Activated CD8-positive, alpha-beta memory T cell treated with anti-CD3 and anti-CD28 coated beads, Interleukin-2, amount 50 U/mL, for 4 hours (primary cell): ENCODE measurements around the gene KATNAL1.
A peak's percentile ranks its signal among the peaks of the same experiment; 100 is the strongest.

Experiments
- DNase-seq: peaks from one replicate; pipeline ENCODE4 v3.0.0-alpha.2; 2020

KATNAL1 gene

DNA sequence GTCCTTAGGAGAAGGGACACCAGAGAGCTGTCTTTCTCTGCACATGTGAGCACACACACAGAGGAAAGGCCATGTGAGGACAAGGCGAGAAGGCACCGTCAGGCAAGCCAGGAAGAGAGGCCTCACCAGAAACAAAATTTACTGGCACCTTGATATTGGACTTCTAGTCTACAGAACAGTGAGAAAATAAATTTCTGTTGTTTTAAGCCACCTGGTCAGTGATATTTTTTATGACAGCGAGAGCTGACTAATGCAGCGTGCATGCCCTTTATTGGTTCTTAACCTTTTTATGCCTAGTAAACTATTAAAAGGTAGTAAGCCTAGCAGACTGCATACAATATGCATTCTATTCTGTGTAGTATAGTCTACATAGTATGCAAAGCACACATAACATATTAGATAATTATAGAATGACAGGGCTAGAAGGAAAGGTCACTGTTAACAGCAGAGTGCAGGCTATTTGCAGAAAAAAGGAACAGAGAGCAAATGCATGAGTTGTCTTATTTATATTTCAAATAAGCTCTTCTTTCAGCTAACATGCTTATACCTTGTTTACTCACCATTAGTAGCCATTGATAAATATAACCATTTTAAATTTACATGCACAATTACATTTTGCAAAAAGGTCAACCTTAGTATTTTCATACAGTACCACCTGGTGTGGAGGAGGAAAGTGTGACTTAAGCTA lies 25.2 kb upstream of the KATNAL1 start:
- no peak for DNase-seq

DNA sequence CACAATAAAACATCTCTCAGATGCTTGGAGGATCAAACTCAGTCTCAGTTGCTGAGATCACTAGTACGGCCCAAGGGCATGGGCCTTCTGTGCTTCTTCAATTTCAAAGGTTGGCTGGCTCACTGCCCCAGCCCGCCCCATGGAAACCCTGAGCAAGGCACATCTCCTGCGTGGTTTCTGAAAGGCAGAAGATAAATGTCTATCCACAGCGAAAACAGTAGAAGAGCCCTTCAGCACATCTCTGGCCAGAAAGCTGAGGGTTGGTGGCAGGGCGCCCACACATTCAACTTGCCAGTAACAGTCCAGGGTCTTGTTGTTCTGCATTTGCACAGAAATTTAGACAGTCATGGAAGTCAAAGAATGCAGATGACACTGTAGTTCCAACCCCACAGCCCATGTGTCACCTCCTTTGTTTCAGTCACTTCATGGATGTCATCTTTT lies 24.0 kb upstream of the KATNAL1 start:
- DNase-seq = no peak

- DNase-seq = no peak
Observed at GRCh38 chr13:30329009-30329585, 21.7 kb upstream of the KATNAL1 start.

- no peak for DNase-seq
Observed at GRCh38 chr13:30325668-30326067, 18.3 kb upstream of the KATNAL1 start.

DNA sequence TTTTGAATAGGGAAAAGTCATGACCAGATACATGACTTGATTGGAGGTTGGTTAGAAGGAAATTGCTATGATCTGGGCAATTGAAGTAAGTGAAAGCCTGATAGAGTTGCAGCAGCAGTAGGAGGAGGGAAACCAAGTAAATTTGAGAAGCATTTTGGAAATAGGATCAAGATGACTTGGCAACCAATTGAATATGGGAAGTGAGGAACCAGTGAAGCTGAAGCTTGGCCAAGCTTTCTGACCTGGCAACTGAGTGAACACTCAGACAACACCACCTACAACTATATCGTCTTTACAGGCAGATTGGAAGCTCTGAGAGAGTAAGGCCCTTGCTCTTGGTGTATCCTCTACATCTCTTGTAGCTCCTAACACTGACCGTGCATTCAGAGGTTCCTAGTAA lies 16.2 kb upstream of the KATNAL1 start:
- no peak for DNase-seq

- DNase-seq = no peak
Observed at GRCh38 chr13:30322428-30322827, 15.1 kb upstream of the KATNAL1 start.

DNA sequence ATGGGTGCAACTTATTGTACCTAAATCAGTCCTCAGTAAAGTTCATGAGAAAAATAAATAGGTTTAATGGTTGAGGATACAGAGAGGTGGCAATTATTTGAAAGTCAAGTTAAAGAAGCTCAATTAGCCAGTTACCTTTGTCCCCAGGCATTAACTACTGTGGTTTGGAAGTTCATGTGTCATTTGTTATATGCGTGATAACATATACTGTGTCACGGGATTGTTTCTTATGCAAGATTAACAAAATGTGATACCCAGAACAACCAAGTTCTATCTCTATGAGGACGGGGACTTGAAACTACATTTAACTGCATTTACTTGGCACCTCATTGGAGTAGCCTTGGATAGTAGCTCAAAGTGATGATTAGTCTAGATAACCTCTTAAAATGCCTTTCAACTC lies 13.9 kb upstream of the KATNAL1 start:
- DNase-seq = no peak

- no peak for DNase-seq
Observed at GRCh38 chr13:30319655-30320054, 12.3 kb upstream of the KATNAL1 start.

DNA sequence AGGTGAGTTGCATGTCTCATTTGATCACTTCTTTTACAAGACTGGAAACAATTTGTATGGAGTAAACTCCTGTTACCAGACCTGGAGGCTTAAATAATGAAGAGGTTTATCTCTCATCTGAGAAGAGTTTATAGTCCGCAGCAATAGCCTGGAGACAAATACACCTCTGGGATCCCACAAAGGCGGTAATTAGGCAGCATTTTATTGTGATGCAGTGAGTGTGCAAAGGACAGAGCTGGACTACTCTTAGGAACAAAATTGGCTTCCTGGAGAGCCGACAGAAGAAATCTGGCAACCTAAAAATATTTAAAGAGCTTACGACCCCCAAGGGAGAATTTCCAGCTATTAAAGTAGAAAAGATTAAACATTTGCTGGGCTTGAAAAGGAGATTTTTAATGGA lies 11.8 kb upstream of the KATNAL1 start:
- no peak for DNase-seq

GRCh38 chr13:30318026-30318425 lies 10.7 kb upstream of the KATNAL1 start:
- no peak for DNase-seq

DNA sequence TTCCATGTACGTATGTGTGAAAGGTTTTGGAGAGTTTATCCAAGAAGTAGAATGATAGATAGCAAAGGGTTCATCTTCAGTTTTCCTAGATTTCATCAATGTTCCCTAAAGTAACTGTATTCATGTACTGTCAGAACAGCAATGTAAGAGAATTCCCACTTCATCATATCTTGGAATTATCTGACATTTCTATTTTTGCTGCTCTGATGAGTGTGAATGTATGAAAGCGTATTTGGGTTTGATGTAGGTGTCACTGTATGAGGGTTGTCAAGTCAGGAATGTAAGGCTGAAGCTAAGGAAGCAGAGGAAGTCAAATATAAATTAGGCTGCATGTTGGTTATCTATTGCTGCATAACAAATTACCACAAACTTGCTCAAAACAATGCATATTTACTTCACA lies 7.2 kb upstream of the KATNAL1 start:
- DNase-seq = no peak

DNA sequence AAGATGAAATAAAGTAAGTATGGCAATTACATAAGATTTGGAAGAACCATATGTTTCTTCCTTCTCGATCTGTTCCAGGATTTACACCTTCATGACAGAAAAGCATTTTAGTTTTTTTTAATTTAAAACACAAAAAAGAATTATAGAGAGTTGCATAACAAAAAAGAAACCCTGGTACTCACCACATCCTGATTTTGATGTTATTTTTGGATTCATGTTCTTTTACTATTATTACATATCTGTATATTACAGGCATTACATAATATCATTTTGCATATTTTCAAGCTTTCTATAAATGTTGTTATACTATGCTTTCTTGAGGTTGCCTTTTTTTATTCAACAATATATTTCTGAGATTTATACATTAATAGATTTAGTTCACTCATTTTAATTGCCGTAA lies 6.7 kb upstream of the KATNAL1 start:
- no peak for DNase-seq

DNA sequence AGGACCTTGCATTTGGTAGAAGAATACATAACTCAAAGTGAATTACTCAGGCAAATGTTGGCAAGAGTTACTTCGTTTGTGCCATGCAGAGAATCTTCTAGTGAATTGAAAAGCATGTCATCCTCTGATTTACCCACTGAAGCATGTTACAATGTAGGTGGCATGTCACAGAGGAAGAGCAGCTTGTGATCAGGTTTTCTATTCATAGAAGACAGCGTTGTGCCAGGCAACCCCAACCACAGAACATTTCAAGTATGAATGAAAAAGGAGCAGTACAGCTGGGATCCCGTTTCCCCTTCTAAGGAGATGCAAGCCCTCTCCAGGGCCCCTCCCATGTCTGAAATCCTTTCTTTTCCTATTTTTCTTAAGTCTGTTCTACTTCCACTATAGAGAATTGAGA lies 6.0 kb upstream of the KATNAL1 start:
- DNase-seq = no peak

GRCh38 chr13:30312904-30313303 lies 5.6 kb upstream of the KATNAL1 start:
- DNase-seq = no peak

GRCh38 chr13:30308548-30308947 lies 1.2 kb upstream of the KATNAL1 start:
- DNase-seq = no peak

DNA sequence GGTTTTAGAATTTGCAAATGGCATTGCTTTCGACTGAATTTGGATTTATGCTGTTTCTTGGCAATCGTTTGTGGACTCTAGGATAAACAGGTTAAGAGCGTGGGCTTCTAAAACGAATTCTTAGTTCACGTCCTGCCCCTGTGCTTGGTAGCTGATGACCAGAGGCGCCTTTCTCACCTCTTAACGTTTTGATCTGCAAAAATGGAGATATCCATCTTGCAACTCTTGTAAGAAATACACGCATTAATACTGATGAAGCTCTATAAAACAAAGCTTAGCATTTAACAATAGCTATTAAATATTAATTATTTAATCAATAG lies 580 bp upstream of the KATNAL1 start:
- DNase-seq = no peak

- peak; percentile 91 for DNase-seq
Observed at GRCh38 chr13:30306762-30307193, 573 bp downstream of the KATNAL1 start.

GRCh38 chr13:30305456-30305970 lies 1.8 kb downstream of the KATNAL1 start:
- DNase-seq = no peak

DNA sequence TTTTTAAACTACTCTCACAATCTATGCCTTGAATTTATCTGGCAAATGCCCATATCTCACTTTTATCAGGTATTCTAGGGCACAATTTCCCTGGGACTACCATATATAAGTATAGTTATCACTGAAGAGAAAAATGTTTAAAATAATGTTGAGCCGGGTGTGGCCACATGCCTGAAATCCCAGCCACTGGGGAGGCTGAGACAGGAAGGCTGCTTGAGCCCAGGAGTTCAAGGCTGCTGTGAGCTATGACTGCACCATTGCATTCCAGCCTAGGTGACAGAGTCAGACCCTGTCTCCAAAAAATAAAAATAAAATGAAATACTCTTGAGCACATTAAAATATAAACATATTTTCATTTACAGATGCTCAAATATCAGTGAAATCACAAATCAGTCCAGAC lies 4.1 kb downstream of the KATNAL1 start:
- no peak for DNase-seq

DNA sequence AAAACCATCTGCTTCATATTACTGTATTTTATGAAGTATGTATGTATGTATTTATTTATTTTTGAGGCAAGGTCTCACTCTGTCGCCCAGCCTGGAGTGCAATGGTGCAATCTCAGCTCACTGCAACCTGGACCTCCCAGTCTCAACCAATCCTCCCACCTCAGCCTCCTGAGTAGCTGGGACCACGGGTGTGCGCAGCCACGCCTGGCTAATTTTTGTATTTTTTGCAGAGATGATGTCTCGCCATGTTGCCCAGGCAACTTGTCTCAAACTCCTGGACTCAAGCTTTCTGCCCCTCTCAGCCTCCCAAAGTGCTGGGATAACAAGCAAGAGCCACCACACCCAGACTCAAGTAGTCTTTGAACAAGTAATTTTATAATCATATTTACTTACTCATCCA lies 5.5 kb downstream of the KATNAL1 start:
- DNase-seq = no peak

DNA sequence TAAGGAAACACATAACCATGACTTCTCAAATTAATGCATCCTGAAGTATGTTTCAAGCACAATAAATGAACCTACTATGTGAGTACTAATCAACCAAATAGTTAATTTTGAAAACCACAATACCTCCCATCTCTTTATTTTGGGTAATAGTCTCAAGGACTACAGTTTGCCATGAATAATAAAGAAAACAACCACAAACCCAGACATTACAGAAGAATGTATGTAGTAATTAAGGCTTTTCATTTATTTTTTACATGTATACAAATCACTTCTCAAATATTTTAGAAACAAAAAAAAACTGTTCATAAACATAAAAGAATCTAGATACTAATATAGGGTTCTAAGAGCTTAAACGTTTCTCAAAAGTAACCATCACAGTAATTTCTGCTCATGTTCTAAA lies 6.8 kb downstream of the KATNAL1 start:
- DNase-seq = no peak

GRCh38 chr13:30299786-30300185 lies 7.6 kb downstream of the KATNAL1 start:
- DNase-seq = no peak

- DNase-seq = no peak
Observed at GRCh38 chr13:30295116-30295515, 12.2 kb downstream of the KATNAL1 start.

DNA sequence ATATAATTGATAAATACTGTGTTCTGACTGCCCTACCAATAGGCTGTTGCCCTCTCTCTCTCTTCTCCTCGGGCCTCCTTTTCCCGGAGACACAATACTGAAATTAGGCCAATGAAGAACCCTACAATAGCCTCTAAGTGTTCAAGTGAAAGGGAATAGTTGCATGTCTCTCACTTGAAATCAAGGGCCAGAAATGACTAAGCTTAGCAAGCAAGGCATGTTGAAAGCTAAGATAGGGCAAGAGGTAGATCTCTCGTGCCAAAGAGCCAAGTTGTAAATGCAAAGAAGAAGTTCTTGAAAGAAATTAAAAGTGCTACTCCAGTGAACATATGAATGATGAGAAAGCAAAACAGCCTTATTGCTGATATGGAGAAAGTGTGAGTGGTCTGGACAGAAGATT lies 13.3 kb downstream of the KATNAL1 start:
- no peak for DNase-seq

DNA sequence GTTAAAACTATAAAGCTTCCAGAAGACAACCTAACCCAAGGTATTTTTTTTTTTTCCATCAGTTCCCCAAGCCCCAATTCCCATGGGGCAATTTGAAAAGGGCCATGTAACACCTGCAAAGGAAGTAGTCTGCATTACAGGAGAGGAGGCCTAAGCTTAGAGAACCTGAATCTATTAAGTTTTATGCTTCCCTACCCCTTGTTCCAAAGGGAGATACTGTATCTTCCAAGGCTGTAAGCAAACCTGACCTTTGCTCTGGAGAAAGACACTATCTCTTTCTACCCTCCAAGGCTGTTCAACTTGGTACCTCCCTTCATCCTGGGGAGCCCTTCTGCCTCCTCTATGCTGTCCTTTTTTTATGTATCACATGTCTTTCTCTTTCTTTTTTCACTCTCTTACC lies 15.0 kb downstream of the KATNAL1 start:
- no peak for DNase-seq
